NCI-H1436 (cell line): Measurements from ENCODE around the gene PTPRD.

Source experiments
- DNase-seq: peaks from one replicate; lab custom pipeline; 2025; lab: John Stamatoyannopoulos, UW

The PTPRD gene

GRCh38 chr9:8826281-8826680 lies 1786.5 kb downstream of the PTPRD start:
- DNase-seq = no peak

- DNase-seq = no peak
Observed at GRCh38 chr9:8825585-8826147, 1787.1 kb downstream of the PTPRD start.

- DNase-seq = no peak
Observed at GRCh38 chr9:8823131-8823895, 1789.5 kb downstream of the PTPRD start.

- DNase-seq = no peak
Observed at GRCh38 chr9:8822667-8823025, 1790.2 kb downstream of the PTPRD start.

- DNase-seq = no peak
Observed at GRCh38 chr9:8821910-8822666, 1790.7 kb downstream of the PTPRD start.

GRCh38 chr9:8817335-8817734 lies 1795.5 kb downstream of the PTPRD start:
- DNase-seq = no peak

GRCh38 chr9:8816361-8816760 lies 1796.4 kb downstream of the PTPRD start:
- no peak for DNase-seq

- DNase-seq = no peak
Observed at GRCh38 chr9:8815931-8816330, 1796.9 kb downstream of the PTPRD start.

GRCh38 chr9:8815219-8815618 lies 1797.6 kb downstream of the PTPRD start:
- DNase-seq = no peak

- DNase-seq = no peak
Observed at GRCh38 chr9:8812888-8813287, 1799.9 kb downstream of the PTPRD start.

GRCh38 chr9:8809741-8810140 lies 1803.1 kb downstream of the PTPRD start:
- no peak for DNase-seq

GRCh38 chr9:8806150-8806549 lies 1806.7 kb downstream of the PTPRD start:
- no peak for DNase-seq

GRCh38 chr9:8804613-8805012 lies 1808.2 kb downstream of the PTPRD start:
- no peak for DNase-seq

GRCh38 chr9:8802242-8802641 lies 1810.6 kb downstream of the PTPRD start:
- DNase-seq = no peak

GRCh38 chr9:8800196-8800595 lies 1812.6 kb downstream of the PTPRD start:
- no peak for DNase-seq

GRCh38 chr9:8799615-8800014 lies 1813.2 kb downstream of the PTPRD start:
- no peak for DNase-seq

GRCh38 chr9:8799206-8799605 lies 1813.6 kb downstream of the PTPRD start:
- DNase-seq = no peak

- no peak for DNase-seq
Observed at GRCh38 chr9:8784838-8785237, 1828.0 kb downstream of the PTPRD start.

- no peak for DNase-seq
Observed at GRCh38 chr9:8783941-8784340, 1828.9 kb downstream of the PTPRD start.

- no peak for DNase-seq
Observed at GRCh38 chr9:8782237-8782636, 1830.6 kb downstream of the PTPRD start.

- no peak for DNase-seq
Observed at GRCh38 chr9:8781458-8781857, 1831.3 kb downstream of the PTPRD start.

- no peak for DNase-seq
Observed at GRCh38 chr9:8780386-8780785, 1832.4 kb downstream of the PTPRD start.

GRCh38 chr9:8779478-8779877 lies 1833.3 kb downstream of the PTPRD start:
- no peak for DNase-seq
